WTC11 (cell line): ENCODE measurements around the gene ERCC5.

Source experiments
- MAX ChIP-seq: sonication (generic); formaldehyde crosslinking; IDR thresholded peaks from 2 replicates; pipeline ENCODE4 v1.8.0; 2022; ENCODE audit warnings: mild to moderate bottlenecking, missing genetic modification reagents
- TF ChIP-seq, protein P1 (sequence below): sonication (generic); formaldehyde crosslinking; IDR thresholded peaks from 2 replicates; pipeline ENCODE4 v1.8.0; 2022; ENCODE audit warnings: missing genetic modification reagents
- TF ChIP-seq, protein P2 (sequence below): fragments of 200-600 bp; IDR thresholded peaks from 2 replicates; pipeline ENCODE4 v1.8.0; 2022; ENCODE audit warnings: antibody characterized with exemption

DNA sequence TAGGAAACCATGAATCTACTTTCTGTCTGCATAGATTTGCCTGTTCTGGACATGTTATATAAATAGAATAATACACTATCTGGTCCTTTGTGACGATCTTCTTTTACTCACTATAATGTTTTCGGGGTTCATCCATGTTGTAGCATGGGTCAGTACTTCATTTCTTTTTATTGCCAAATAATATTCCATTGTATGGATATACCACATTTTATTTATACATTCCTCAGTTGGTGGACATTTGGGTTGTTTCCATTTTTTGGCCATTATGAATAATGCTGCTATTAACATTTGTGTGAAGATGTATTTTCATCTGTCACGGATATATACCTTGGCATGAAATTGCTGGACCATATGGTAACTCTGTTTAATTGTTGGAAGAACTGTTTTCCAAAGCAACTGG lies 40.2 kb upstream of the ERCC5 start:
- no peak for TF ChIP-seq MAX (CRISPR knock-in tag)
- TF ChIP-seq, protein P1, sequence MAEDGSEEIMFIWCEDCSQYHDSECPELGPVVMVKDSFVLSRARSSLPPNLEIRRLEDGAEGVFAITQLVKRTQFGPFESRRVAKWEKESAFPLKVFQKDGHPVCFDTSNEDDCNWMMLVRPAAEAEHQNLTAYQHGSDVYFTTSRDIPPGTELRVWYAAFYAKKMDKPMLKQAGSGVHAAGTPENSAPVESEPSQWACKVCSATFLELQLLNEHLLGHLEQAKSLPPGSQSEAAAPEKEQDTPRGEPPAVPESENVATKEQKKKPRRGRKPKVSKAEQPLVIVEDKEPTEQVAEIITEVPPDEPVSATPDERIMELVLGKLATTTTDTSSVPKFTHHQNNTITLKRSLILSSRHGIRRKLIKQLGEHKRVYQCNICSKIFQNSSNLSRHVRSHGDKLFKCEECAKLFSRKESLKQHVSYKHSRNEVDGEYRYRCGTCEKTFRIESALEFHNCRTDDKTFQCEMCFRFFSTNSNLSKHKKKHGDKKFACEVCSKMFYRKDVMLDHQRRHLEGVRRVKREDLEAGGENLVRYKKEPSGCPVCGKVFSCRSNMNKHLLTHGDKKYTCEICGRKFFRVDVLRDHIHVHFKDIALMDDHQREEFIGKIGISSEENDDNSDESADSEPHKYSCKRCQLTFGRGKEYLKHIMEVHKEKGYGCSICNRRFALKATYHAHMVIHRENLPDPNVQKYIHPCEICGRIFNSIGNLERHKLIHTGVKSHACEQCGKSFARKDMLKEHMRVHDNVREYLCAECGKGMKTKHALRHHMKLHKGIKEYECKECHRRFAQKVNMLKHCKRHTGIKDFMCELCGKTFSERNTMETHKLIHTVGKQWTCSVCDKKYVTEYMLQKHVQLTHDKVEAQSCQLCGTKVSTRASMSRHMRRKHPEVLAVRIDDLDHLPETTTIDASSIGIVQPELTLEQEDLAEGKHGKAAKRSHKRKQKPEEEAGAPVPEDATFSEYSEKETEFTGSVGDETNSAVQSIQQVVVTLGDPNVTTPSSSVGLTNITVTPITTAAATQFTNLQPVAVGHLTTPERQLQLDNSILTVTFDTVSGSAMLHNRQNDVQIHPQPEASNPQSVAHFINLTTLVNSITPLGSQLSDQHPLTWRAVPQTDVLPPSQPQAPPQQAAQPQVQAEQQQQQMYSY (CRISPR knock-in tag): no peak
- TF ChIP-seq, protein P2, sequence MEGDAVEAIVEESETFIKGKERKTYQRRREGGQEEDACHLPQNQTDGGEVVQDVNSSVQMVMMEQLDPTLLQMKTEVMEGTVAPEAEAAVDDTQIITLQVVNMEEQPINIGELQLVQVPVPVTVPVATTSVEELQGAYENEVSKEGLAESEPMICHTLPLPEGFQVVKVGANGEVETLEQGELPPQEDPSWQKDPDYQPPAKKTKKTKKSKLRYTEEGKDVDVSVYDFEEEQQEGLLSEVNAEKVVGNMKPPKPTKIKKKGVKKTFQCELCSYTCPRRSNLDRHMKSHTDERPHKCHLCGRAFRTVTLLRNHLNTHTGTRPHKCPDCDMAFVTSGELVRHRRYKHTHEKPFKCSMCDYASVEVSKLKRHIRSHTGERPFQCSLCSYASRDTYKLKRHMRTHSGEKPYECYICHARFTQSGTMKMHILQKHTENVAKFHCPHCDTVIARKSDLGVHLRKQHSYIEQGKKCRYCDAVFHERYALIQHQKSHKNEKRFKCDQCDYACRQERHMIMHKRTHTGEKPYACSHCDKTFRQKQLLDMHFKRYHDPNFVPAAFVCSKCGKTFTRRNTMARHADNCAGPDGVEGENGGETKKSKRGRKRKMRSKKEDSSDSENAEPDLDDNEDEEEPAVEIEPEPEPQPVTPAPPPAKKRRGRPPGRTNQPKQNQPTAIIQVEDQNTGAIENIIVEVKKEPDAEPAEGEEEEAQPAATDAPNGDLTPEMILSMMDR: no peak
